OCI-LY1 (cell line): ENCODE data around the gene MORN3.

Experiments used
- H2AFZ ChIP-seq: fragments of 200-600 bp; sonication (generic), shearing (Covaris generic); 2 replicates; pipeline ENCODE4 v1.6.0; 2014; ENCODE audit warnings: antibody characterized with exemption, mild to moderate bottlenecking, low read length
- H3F3A ChIP-seq: fragments of 200-600 bp; sonication (generic), shearing (Covaris generic); 2 replicates; pipeline ENCODE4 v1.6.0; 2014; ENCODE audit warnings: mild to moderate bottlenecking, antibody characterized with exemption, low read length, moderate library complexity; ENCODE audit not compliant: insufficient read depth
- H3K27ac ChIP-seq: fragments of 200-600 bp; sonication (generic); 2 replicates; pipeline ENCODE4 v1.5.1; 2014; ENCODE audit warnings: low read length, mixed run types, mild to moderate bottlenecking, low read depth; ENCODE audit not compliant: poor library complexity, severe bottlenecking
- H3K27me3 ChIP-seq: fragments of 200-600 bp; sonication (generic); 2 replicates; pipeline ENCODE4 v1.6.0; 2014; ENCODE audit warnings: antibody characterized with exemption, mild to moderate bottlenecking, low read length, moderate library complexity; ENCODE audit not compliant: insufficient read depth
- H3K36me3 ChIP-seq: fragments of 200-600 bp; sonication (generic); 2 replicates; pipeline ENCODE4 v1.6.1; 2014; ENCODE audit warnings: mild to moderate bottlenecking, antibody characterized with exemption, low read length, moderate library complexity, mixed read lengths; ENCODE audit not compliant: insufficient read depth
- H3K4me1 ChIP-seq: fragments of 200-600 bp; sonication (generic); 2 replicates; pipeline ENCODE4 v1.5.1; 2014; ENCODE audit warnings: mild to moderate bottlenecking, low read length, moderate library complexity; ENCODE audit not compliant: insufficient read depth, severe bottlenecking
- H3K4me2 ChIP-seq: fragments of 200-600 bp; sonication (generic), shearing (Covaris generic); 2 replicates; pipeline ENCODE4 v1.6.1; 2014; ENCODE audit warnings: low read length
- H3K4me3 ChIP-seq: fragments of 200-600 bp; sonication (generic); 2 replicates; pipeline ENCODE4 v1.5.1; 2014; ENCODE audit warnings: low read length, low read depth, mild to moderate bottlenecking, mixed read lengths; ENCODE audit not compliant: poor library complexity, severe bottlenecking
- H3K79me2 ChIP-seq: fragments of 200-600 bp; shearing (Covaris generic); 2 replicates; pipeline ENCODE4 v1.6.1; 2016; ENCODE audit warnings: mixed run types, low read length, mixed read lengths; ENCODE audit not compliant: insufficient read depth
- H3K9ac ChIP-seq: fragments of 200-600 bp; sonication (generic), shearing (Covaris generic); 2 replicates; pipeline ENCODE4 v1.6.1; 2014; ENCODE audit warnings: mild to moderate bottlenecking, low read length, mixed read lengths
- H3K9me2 ChIP-seq: fragments of 200-600 bp; sonication (generic), shearing (Covaris generic); 2 replicates; pipeline ENCODE4 v1.6.1; 2014; ENCODE audit warnings: low read depth, mild to moderate bottlenecking, low read length, mixed read lengths
- H3K9me3 ChIP-seq: fragments of 200-600 bp; shearing (Covaris generic); 2 replicates; pipeline ENCODE4 v1.6.1; 2014; ENCODE audit warnings: low read length, mixed read lengths
- H4K20me1 ChIP-seq: fragments of 200-600 bp; sonication (generic), shearing (Covaris generic); 2 replicates; pipeline ENCODE4 v1.6.0; 2016; ENCODE audit warnings: mild to moderate bottlenecking, low read length; ENCODE audit not compliant: insufficient read depth
- CTCF ChIP-seq: fragments of 200-600 bp; sonication (generic), shearing (Covaris generic); IDR thresholded peaks from 2 replicates; pipeline ENCODE4 v1.5.1; 2017; ENCODE audit warnings: mild to moderate bottlenecking, antibody characterized with exemption, low read length, moderate library complexity, mixed read lengths
- EZH2 ChIP-seq: fragments of 200-600 bp; sonication (generic), shearing (Covaris generic); IDR thresholded peaks from 2 replicates; pipeline ENCODE4 v1.8.0; 2017; ENCODE audit warnings: borderline replicate concordance, mixed run types, mild to moderate bottlenecking, antibody characterized with exemption, low read length, moderate library complexity, mixed read lengths

Gene MORN3

GRCh38 chr12:121632069-121632970 lies 37.1 kb downstream of the MORN3 start:
- Histone ChIP-seq H2AFZ (no peak overlapping the region), H3K9me3 (no peaks in the 10 kb centered on the region), H3K79me2 (no peaks in the 10 kb centered on the region), H3F3A (no peaks in the 10 kb centered on the region), H3K36me3 (peaks cover 5% of the 10 kb centered on the region; the same call in 1 of the 2 replicates), H3K27ac (peak overlapping the region; percentile 7), H3K9me2 (no peaks in the 10 kb centered on the region), H3K27me3 (no peaks in the 10 kb centered on the region), H3K4me1 (peaks cover 54% of the 10 kb centered on the region), H3K9ac (no peak overlapping the region; the same call in 1 of the 2 replicates), H3K4me3 (no peak overlapping the region), H4K20me1 (no peaks in the 10 kb centered on the region), H3K4me2 (peak overlapping the region; percentile 9; the same call in 1 of the 2 replicates)
- TF ChIP-seq CTCF (no peak), EZH2 (no peak)

- Histone ChIP-seq H3K4me1 (peaks cover 49% of the 10 kb centered on the region), H3K36me3 (peaks cover 5% of the 10 kb centered on the region; the same call in 1 of the 2 replicates), H3K9me3 (no peaks in the 10 kb centered on the region), H3K9me2 (no peaks in the 10 kb centered on the region), H3K4me2 (no peak overlapping the region), H3K27ac (no peak overlapping the region), H3K79me2 (no peaks in the 10 kb centered on the region), H3F3A (no peaks in the 10 kb centered on the region), H2AFZ (no peak overlapping the region), H3K27me3 (no peaks in the 10 kb centered on the region), H3K4me3 (no peak overlapping the region), H3K9ac (no peak overlapping the region), H4K20me1 (no peaks in the 10 kb centered on the region)
- TF ChIP-seq CTCF (no peak), EZH2 (no peak)
These were observed 38.6 kb downstream of the MORN3 start for GRCh38 chr12:121630791-121631355.

GRCh38 chr12:121628536-121628935 lies 40.9 kb downstream of the MORN3 start:
- no peaks in the 10 kb centered on the region for H3F3A ChIP-seq
- H3K4me3 ChIP-seq: peak overlapping the region; percentile 78
- H3K9ac ChIP-seq: peak overlapping the region; percentile 77; the same call in 1 of the 2 replicates
- no peak overlapping the region for H3K27ac ChIP-seq
- H4K20me1 ChIP-seq: no peaks in the 10 kb centered on the region
- no peak for TF ChIP-seq CTCF
- TF ChIP-seq EZH2: no peak
- no peaks in the 10 kb centered on the region for H3K9me2 ChIP-seq
- H3K4me2 ChIP-seq: peak overlapping the region; percentile 84
- no peak overlapping the region for H2AFZ ChIP-seq
- H3K79me2 ChIP-seq: no peaks in the 10 kb centered on the region
- H3K9me3 ChIP-seq: no peaks in the 10 kb centered on the region
- H3K27me3 ChIP-seq: no peaks in the 10 kb centered on the region
- peaks cover 51% of the 10 kb centered on the region for H3K4me1 ChIP-seq
- H3K36me3 ChIP-seq: peaks cover 5% of the 10 kb centered on the region; the same call in 1 of the 2 replicates
